GF-D8 (cell line): ENCODE data around the gene TLE2.
"Not testable (repeated sequence)": the region's sequence is repeated elsewhere in the genome, so short reads cannot be mapped to it uniquely, and the experiment has no call there.

Source experiments
- DNase-seq: peaks from one replicate; lab custom pipeline; 2025; lab: John Stamatoyannopoulos, UW

The TLE2 gene

GRCh38 chr19:3012621-3013262 is 16.3 kb downstream of the TLE2 start:
- DNase-seq: no peak

- not testable (repeated sequence) for DNase-seq
Observed at GRCh38 chr19:3012059-3012458, 17.0 kb downstream of the TLE2 start.

- DNase-seq: no peak
Observed at GRCh38 chr19:3010871-3011270, 18.2 kb downstream of the TLE2 start.

GRCh38 chr19:3008994-3009393 is 20.1 kb downstream of the TLE2 start:
- no peak for DNase-seq

- DNase-seq: no peak
Observed at GRCh38 chr19:3007975-3008374, 21.1 kb downstream of the TLE2 start.

GRCh38 chr19:3006075-3006767 is 22.9 kb downstream of the TLE2 start:
- DNase-seq: no peak

GRCh38 chr19:3005345-3005744 is 23.7 kb downstream of the TLE2 start:
- DNase-seq: no peak

- DNase-seq: no peak
Observed at GRCh38 chr19:3004522-3004921, 24.6 kb downstream of the TLE2 start.

GRCh38 chr19:3003046-3003445 is 26.0 kb downstream of the TLE2 start:
- no peak for DNase-seq

- DNase-seq: no peak
Observed at GRCh38 chr19:3001235-3001800, 27.8 kb downstream of the TLE2 start.

- no peak for DNase-seq
Observed at GRCh38 chr19:2998642-2999041, 30.4 kb downstream of the TLE2 start.

- DNase-seq: no peak
Observed at GRCh38 chr19:2997720-2998119, 31.4 kb downstream of the TLE2 start.

- no peak for DNase-seq
Observed at GRCh38 chr19:2994588-2995131, 34.4 kb downstream of the TLE2 start.

GRCh38 chr19:2993579-2993978 is 35.5 kb downstream of the TLE2 start:
- no peak for DNase-seq

GRCh38 chr19:2992958-2993357 is 36.1 kb downstream of the TLE2 start:
- no peak for DNase-seq

GRCh38 chr19:2992333-2992732 is 36.7 kb downstream of the TLE2 start:
- not testable (repeated sequence) for DNase-seq

- DNase-seq: no peak
Observed at GRCh38 chr19:2989236-2989946, 39.7 kb downstream of the TLE2 start.

- DNase-seq: no peak
Observed at GRCh38 chr19:2988568-2988967, 40.5 kb downstream of the TLE2 start.

- DNase-seq: no peak
Observed at GRCh38 chr19:2987797-2988196, 41.3 kb downstream of the TLE2 start.

- no peak for DNase-seq
Observed at GRCh38 chr19:2986951-2987524, 42.0 kb downstream of the TLE2 start.

- no peak for DNase-seq
Observed at GRCh38 chr19:2984215-2984528, 44.9 kb downstream of the TLE2 start.
